NB4 (cell line): ENCODE results near the gene CYP4B1.
A peak's percentile ranks its signal among the peaks of the same experiment; 100 is the strongest.
"Not testable (repeated sequence)": the region's sequence is repeated elsewhere in the genome, so short reads cannot be mapped to it uniquely, and the experiment has no call there.

Experiments
- DNase-seq: peaks from one replicate; pipeline ENCODE4 v3.0.0; 2010; ENCODE audit warnings: low read depth
- H3K4me3 ChIP-seq: one replicate; pipeline ENCODE4 v1.5.1; 2011; ENCODE audit warnings: mild to moderate bottlenecking, low read depth, low read length, moderate library complexity
- CTCF ChIP-seq: IDR thresholded peaks from one replicate; pipeline ENCODE4 v1.5.1; 2012; ENCODE audit warnings: low read depth, low read length
- MYC ChIP-seq: IDR thresholded peaks from 2 replicates; pipeline ENCODE4 v1.6.1; 2011; ENCODE audit warnings: low read depth, low read length
- POLR2A ChIP-seq: IDR thresholded peaks from 2 replicates; pipeline ENCODE4 v1.6.1; 2011; ENCODE audit warnings: mild to moderate bottlenecking; ENCODE audit not compliant: insufficient read length; ENCODE audit errors: extremely low read depth
- TF ChIP-seq, protein P1 (sequence below): IDR thresholded peaks from 2 replicates; pipeline ENCODE4 v1.6.1; 2011; ENCODE audit warnings: low read depth, low read length

Gene CYP4B1

GRCh38 chr1:46817814-46818213, 19.0 kb downstream of the CYP4B1 start:
- H3K4me3 ChIP-seq: no peak overlapping the region
- TF ChIP-seq, protein P1, sequence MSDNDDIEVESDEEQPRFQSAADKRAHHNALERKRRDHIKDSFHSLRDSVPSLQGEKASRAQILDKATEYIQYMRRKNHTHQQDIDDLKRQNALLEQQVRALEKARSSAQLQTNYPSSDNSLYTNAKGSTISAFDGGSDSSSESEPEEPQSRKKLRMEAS: no peak
- no peak for DNase-seq

DNA sequence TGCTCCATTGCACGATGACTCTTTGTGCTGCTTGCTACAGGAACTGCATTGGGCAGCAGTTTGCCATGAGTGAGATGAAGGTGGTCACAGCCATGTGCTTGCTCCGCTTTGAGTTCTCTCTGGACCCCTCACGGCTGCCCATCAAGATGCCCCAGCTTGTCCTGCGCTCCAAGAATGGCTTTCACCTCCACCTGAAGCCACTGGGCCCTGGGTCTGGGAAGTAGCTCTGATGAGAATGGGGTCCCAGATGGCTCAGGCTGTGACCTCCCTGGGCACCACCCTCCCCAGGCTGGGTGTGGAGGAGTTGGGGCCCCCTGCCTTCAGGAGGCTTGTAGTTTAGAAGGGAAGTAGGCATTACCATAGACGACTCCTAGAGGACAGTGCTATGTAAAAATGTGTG, 19.7 kb downstream of the CYP4B1 start:
- no peak overlapping the region for H3K4me3 ChIP-seq
- DNase-seq: no peak
- TF ChIP-seq, protein P1: no peak
- TF ChIP-seq CTCF (no peak), POLR2A (no peak), MYC (no peak)

DNA sequence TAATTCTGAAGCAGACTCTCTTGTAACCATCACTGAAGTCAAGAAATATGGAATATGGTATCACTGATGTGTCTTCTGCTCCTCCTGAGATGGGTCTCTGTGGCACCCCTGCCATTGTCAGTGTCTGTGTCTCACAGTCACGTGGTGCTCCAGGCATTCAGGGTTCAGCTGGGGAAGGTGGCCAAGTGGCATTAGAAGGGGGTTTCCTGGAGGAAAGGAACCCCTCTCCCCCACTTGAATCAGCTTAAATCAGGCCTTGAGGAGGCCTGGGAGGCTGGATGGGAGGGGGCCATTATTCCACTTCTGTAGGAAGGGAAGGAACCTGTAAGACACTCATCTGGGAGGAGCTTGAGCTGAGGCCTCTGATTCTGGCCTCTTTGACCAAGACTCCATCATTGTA, 20.5 kb downstream of the CYP4B1 start:
- DNase-seq: no peak
- TF ChIP-seq MYC (no peak), POLR2A (no peak), CTCF (no peak)
- TF ChIP-seq, protein P1: no peak
- H3K4me3 ChIP-seq: no peak overlapping the region

GRCh38 chr1:46820076-46820475, 21.2 kb downstream of the CYP4B1 start:
- no peak overlapping the region for H3K4me3 ChIP-seq
- TF ChIP-seq MYC (no peak), POLR2A (no peak)
- TF ChIP-seq, protein P1: no peak
- no peak for DNase-seq

- DNase-seq: peak; percentile 38
- no peak for TF ChIP-seq CTCF
- no peak for TF ChIP-seq MYC
- TF ChIP-seq, protein P1: no peak
- no peak for TF ChIP-seq POLR2A
These were observed 21.8 kb downstream of the CYP4B1 start for GRCh38 chr1:46820560-46821060.

DNA sequence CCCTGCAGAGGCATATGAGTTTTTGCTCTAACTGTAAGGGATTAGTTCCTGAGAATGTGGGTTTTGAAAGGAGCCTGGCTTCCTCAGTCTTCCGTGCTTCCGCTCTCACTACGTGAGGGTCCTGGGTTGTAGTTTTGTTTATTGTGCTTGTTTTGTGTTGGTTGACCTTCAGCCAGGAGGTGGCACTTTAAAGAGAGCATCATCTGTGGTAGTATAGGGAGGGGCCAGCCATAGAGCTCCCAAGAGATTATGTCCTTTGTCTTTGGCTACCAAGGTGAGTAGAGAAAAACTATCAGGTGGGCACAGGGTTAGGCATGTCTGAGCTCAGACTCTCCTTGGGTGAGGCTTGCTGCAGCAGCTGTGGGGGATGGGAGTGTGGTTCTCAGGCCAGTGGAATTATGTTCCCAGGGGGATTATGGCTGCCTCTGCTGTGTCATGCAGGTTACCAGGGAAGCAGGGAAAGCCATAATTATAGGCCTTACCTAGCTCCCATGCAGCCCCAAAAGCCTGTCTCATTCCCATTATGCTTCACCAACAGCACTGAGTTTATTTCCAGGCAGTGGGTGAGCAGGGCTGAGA, 23.5 kb downstream of the CYP4B1 start:
- H3K4me3 ChIP-seq: no peak overlapping the region
- no peak for DNase-seq
- no peak for TF ChIP-seq MYC

More at GRCh38 chr1:46820560-46821060, 21.8 kb downstream of the CYP4B1 start:
- no peak overlapping the region for H3K4me3 ChIP-seq

- DNase-seq: no peak
- TF ChIP-seq MYC: no peak
- no peak overlapping the region for H3K4me3 ChIP-seq
These were observed 24.3 kb downstream of the CYP4B1 start for GRCh38 chr1:46823151-46823550.

GRCh38 chr1:46826892-46827291, 28.0 kb downstream of the CYP4B1 start:
- H3K4me3 ChIP-seq, DNase-seq: not testable (repeated sequence)
